Tibial artery (tissue), 4 donors: ENCODE results near the gene RABGAP1L.

Experiments used
- DNase-seq, 2 donors: peaks; one replicate each; pipeline ENCODE4 v3.0.0-alpha.2; 2019
- H3K27ac ChIP-seq, 2 donors: fragments of 200-600 bp; sonication (generic) in 1 of 2; 1 replicate in 1 of 2; 2 replicates in 1 of 2; pipeline ENCODE4 v1.5.1; 2018 to 2019; ENCODE audit warnings: mild to moderate bottlenecking in 1 of 2
- H3K27me3 ChIP-seq, 2 donors: fragments of 200-600 bp; sonication (generic) in 1 of 2; one replicate each; pipeline versions ENCODE4 v1.5.1 to v1.6.0; 2016 to 2019
- H3K36me3 ChIP-seq, 3 donors: fragments of 200-600 bp; sonication (generic) in 2 of 3; one replicate each; pipeline ENCODE4 v1.5.1; 2016 to 2019; ENCODE audit warnings: mild to moderate bottlenecking in 2 of 3
- H3K4me1 ChIP-seq, 4 donors: fragments of 200-600 bp; sonication (generic) in 2 of 4; 1 replicate in 3 of 4; 2 replicates in 1 of 4; pipeline ENCODE4 v1.5.1; 2016 to 2019
- H3K4me3 ChIP-seq, 2 donors: fragments of 200-600 bp; sonication (generic) in 1 of 2; 1 replicate in 1 of 2; 2 replicates in 1 of 2; pipeline ENCODE4 v1.5.1; 2018 to 2019; ENCODE audit warnings: mild to moderate bottlenecking in 2 of 2
- H3K9me3 ChIP-seq, 3 donors: fragments of 200-600 bp; sonication (generic) in 1 of 3; one replicate each; pipeline ENCODE4 v1.5.1; 2016 to 2019
- intact Hi-C: fragments of 100-400 bp; cut with DNase I; formaldehyde crosslinking; loops from one replicate; pipeline ENCODE4 v1.15.0; 2023; ENCODE audit warnings: low total_unique reads
- TF ChIP-seq, protein P1 (sequence below), 2 experiments: fragments of 200-600 bp in 1 of 2; fragments of 450-650 bp in 1 of 2; IDR thresholded peaks; one replicate each; pipeline ENCODE4 v1.5.1; 2017 to 2019; ENCODE audit warnings: antibody characterized with exemption in 2 of 2, mild to moderate bottlenecking in 1 of 2, moderate library complexity in 1 of 2

RABGAP1L gene

DNA sequence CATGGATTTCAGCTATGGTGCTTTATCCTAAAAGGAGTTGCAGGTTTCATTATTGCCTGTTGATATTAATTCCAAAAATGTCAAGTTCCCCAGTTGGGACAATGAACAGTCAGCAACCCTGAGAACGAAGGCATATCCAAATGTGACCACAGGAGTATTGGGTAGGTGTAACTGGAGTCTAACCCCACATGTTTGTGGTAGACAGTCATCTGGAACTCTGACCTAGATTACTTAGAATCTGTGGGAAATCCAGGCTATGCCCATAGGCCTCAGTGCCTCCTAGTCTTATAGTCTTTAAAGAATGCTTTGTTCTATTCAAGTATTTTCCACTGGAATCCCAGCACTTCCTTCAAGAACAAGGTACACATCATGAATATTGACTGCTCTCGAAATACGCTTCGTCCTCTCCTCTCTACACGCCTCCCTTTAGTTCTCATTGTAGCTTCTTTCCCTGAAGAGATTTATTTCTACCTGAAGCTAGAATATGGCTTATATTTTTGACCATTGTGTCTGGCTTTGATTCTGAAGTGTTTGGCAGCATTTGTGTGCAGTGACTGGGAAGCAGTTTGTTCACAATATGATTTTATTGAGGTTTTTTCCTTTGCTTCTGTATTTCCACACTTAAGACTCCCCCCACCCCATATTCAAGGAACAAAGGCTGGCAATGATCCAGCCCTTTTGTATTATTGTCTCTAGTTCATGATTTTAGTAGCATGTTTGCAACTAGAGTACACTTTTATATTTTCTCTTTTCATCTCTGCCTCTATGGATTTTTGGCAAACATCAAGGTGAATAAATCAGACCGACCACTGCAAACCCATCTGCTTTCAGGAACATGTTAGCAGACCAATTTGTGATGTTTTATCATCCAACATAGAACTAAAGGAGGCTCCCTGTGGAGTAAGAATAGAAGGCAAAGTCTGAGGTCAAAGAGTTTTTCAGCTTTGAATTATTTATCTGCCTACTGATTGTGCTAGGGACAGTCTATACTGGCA lies 467.0 kb downstream of the RABGAP1L start:
- DNase-seq: no peak
- Histone ChIP-seq H3K36me3 (no peaks in the 10 kb centered on the region), H3K4me1 (no peaks in the 10 kb centered on the region), H3K4me3 (no peak overlapping the region), H3K27ac (no peak overlapping the region), H3K27me3 (no peaks in the 10 kb centered on the region), H3K9me3 (peaks cover 0 to 3% (median 0%) of the 10 kb centered on the region in 3 donors)
- TF ChIP-seq, protein P1, sequence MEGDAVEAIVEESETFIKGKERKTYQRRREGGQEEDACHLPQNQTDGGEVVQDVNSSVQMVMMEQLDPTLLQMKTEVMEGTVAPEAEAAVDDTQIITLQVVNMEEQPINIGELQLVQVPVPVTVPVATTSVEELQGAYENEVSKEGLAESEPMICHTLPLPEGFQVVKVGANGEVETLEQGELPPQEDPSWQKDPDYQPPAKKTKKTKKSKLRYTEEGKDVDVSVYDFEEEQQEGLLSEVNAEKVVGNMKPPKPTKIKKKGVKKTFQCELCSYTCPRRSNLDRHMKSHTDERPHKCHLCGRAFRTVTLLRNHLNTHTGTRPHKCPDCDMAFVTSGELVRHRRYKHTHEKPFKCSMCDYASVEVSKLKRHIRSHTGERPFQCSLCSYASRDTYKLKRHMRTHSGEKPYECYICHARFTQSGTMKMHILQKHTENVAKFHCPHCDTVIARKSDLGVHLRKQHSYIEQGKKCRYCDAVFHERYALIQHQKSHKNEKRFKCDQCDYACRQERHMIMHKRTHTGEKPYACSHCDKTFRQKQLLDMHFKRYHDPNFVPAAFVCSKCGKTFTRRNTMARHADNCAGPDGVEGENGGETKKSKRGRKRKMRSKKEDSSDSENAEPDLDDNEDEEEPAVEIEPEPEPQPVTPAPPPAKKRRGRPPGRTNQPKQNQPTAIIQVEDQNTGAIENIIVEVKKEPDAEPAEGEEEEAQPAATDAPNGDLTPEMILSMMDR (IDR thresholded peaks at IDR 0.05): no peak
- intact Hi-C loops: no loop called here

DNA sequence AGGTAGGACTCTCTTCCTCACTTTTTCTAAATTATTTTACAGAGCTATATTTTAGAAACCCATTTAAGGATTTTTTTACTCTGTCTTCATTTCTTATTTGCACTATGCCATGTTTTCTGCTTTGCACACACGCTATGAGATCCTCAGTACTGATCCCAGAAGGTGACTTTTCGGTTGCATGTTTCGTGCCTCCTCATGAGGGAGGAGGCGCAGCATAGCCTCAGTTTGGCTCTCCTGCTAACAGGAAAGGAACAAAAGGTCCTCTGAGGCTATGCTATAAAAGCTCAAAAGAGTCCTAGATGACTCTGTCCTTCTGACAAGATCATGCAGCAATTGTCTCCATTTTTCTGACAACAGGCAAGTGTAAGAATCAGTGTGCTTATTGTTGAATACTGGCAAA lies 478.2 kb downstream of the RABGAP1L start:
- Histone ChIP-seq H3K9me3 (no peaks in the 10 kb centered on the region), H3K27me3 (no peaks in the 10 kb centered on the region), H3K27ac (no peak overlapping the region), H3K4me1 (no peaks in the 10 kb centered on the region), H3K36me3 (peaks cover 6 to 14% (median 10%) of the 10 kb centered on the region in 3 donors), H3K4me3 (no peak overlapping the region)
- DNase-seq: no peak
- intact Hi-C loops: no loop called here
- TF ChIP-seq, protein P1 (IDR thresholded peaks at IDR 0.05): no peak

DNA sequence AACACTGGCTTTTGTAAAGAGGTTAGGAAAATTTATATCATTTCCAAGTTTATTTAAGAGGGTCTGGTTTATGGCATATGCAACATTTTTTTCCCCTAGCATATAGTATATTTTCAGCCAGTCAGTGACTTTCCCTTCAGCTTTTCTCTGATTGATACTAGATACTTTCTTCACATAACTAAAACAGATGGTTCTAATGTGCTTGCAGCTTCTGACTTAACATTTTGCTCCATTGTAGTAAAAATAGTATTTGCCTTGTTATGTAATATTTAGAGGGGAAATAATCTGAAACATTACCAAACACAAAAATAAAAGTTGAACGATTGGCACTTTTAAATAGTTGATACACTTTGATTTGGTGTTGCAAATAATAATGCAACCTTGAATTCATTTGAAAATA lies 480.1 kb downstream of the RABGAP1L start:
- intact Hi-C loops: no loop called here
- DNase-seq: no peak
- Histone ChIP-seq H3K4me1 (no peaks in the 10 kb centered on the region), H3K9me3 (no peaks in the 10 kb centered on the region), H3K27me3 (no peaks in the 10 kb centered on the region), H3K36me3 (peaks cover 6 to 14% (median 10%) of the 10 kb centered on the region in 3 donors), H3K4me3 (no peak overlapping the region), H3K27ac (no peak overlapping the region)
- TF ChIP-seq, protein P1 (IDR thresholded peaks at IDR 0.05): no peak

DNA sequence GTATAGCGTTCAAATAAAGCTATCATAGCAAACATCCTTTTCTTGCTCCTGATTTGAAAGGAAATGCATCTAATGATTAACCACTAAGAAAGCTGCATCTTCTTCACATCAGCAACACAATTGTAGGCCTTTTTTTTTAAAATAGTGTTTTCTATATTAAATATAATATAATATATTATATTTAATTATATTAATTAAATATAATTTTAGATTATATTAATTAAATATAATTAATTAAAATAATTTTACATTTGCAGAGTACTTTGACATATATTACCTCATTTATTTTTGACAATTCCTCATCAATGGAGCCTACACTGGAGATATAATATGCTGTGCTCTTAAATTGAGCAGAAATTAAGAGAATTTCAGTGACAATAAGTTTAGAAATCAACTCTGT lies 481.5 kb downstream of the RABGAP1L start:
- Histone ChIP-seq H3K9me3 (peaks cover 0 to 2% (median 0%) of the 10 kb centered on the region in 3 donors), H3K36me3 (peaks cover 6 to 14% (median 10%) of the 10 kb centered on the region in 3 donors), H3K27ac (no peak overlapping the region), H3K4me3 (no peak overlapping the region), H3K4me1 (no peaks in the 10 kb centered on the region), H3K27me3 (no peaks in the 10 kb centered on the region)
- TF ChIP-seq, protein P1 (IDR thresholded peaks at IDR 0.05): no peak
- no peak for DNase-seq
- intact Hi-C loops: no loop called here

DNA sequence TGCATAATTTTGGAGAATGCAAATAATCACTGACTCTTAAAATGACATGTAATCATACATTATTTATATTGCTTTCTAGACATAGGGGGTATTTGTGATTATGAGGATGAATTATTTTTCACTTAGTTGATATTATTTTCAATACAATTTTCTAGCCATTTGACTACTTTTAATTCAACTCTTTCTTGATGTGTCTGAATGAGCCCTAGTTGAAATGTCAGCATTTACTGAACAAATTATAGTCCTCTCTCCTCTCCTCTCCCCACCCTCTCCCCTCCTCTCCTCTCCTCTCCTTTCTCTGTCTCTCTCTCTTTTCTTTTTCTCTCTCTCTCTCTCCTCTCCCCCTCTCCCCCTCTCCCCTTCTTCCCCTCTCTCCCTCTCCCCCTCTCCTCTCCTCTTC lies 483.1 kb downstream of the RABGAP1L start:
- Histone ChIP-seq H3K27ac (no peak overlapping the region), H3K27me3 (no peaks in the 10 kb centered on the region), H3K4me3 (no peak overlapping the region), H3K4me1 (no peaks in the 10 kb centered on the region), H3K9me3 (peaks cover 0 to 6% (median 0%) of the 10 kb centered on the region in 3 donors), H3K36me3 (peaks cover 6 to 8% (median 7%) of the 10 kb centered on the region in 3 donors)
- TF ChIP-seq, protein P1 (IDR thresholded peaks at IDR 0.05): no peak
- no peak for DNase-seq
- intact Hi-C loops: no loop called here
